GM10266 (cell line): ENCODE data around the gene EPPIN.
"Not testable (repeated sequence)": the region's sequence is repeated elsewhere in the genome, so short reads cannot be mapped to it uniquely, and the experiment has no call there.

Experiments used
- DNase-seq: peaks from one replicate; pipeline ENCODE4 v3.0.0; 2012; ENCODE audit errors: extremely low spot score
- CTCF ChIP-seq: IDR thresholded peaks from 2 replicates; pipeline ENCODE4 v1.5.1; 2012; ENCODE audit warnings: mild to moderate bottlenecking, low read depth; ENCODE audit not compliant: control insufficient read depth, insufficient read depth; ENCODE audit errors: missing control alignments

Gene EPPIN

GRCh38 chr20:45547206-45547770 lies at the start of gene EPPIN:
EPPIN (minus strand) TSS chr20:45547401; CDS start chr20:45547357, 44 bp downstream.
- no peak for TF ChIP-seq CTCF
- no peak for DNase-seq

- TF ChIP-seq CTCF = no peak
- no peak for DNase-seq
These were observed 48.0 kb upstream of the EPPIN start for GRCh38 chr20:45595235-45595634.

GRCh38 chr20:45593498-45593897 lies 46.3 kb upstream of the EPPIN start:
- TF ChIP-seq CTCF = no peak

GRCh38 chr20:45592574-45593189 lies 45.5 kb upstream of the EPPIN start:
- DNase-seq = peak; percentile 28
- peak; percentile 69 for TF ChIP-seq CTCF

More at GRCh38 chr20:45593498-45593897, 46.3 kb upstream of the EPPIN start:
- no peak for DNase-seq

GRCh38 chr20:45589725-45590124 lies 42.5 kb upstream of the EPPIN start:
- no peak for TF ChIP-seq CTCF
- DNase-seq = no peak

GRCh38 chr20:45588800-45589199 lies 41.6 kb upstream of the EPPIN start:
- TF ChIP-seq CTCF = no peak

GRCh38 chr20:45585986-45586385 lies 38.8 kb upstream of the EPPIN start:
- not testable (repeated sequence) for DNase-seq

More at GRCh38 chr20:45588800-45589199, 41.6 kb upstream of the EPPIN start:
- DNase-seq = no peak

GRCh38 chr20:45584294-45584693 lies 37.1 kb upstream of the EPPIN start:
- DNase-seq = not testable (repeated sequence)
